GM23338 (cell line): ENCODE results near the gene CCDC186.

Experiments used
- CREB1 ChIP-seq: fragments of 250-450 bp; sonication (Bioruptor Pico); IDR thresholded peaks from 2 replicates; pipeline ENCODE4 v1.5.0; 2020; ENCODE audit warnings: low read depth, mild to moderate bottlenecking, moderate library complexity
- CTCF ChIP-seq, 2 experiments: fragments of 200-600 bp in 1 of 2; sonication (generic) in 1 of 2; conservative IDR thresholded peaks; 2 replicates each; pipeline versions ENCODE4 v1.5.1 to v1.6.1; 2016 to 2017; ENCODE audit warnings: antibody characterized with exemption in 2 of 2, low read depth in 2 of 2, mild to moderate bottlenecking in 2 of 2, moderate library complexity in 1 of 2
- ETS1 ChIP-seq: IDR thresholded peaks from 2 replicates; pipeline ENCODE4 v1.6.1; 2016; ENCODE audit warnings: antibody characterized with exemption
- EZH2 ChIP-seq: fragments of 200-600 bp; sonication (generic); IDR thresholded peaks from one replicate; pipeline ENCODE4 v1.8.0; 2017; ENCODE audit warnings: antibody characterized with exemption, mild to moderate bottlenecking, low read depth; ENCODE audit not compliant: unreplicated experiment
- EZH2phosphoT487 ChIP-seq: fragments of 200-600 bp; sonication (generic); IDR thresholded peaks from one replicate; pipeline ENCODE4 v1.8.1; 2018; ENCODE audit warnings: antibody characterized with exemption; ENCODE audit not compliant: unreplicated experiment
- POLR2AphosphoS5 ChIP-seq: IDR thresholded peaks from 2 replicates; pipeline ENCODE4 v1.6.1; 2016; ENCODE audit warnings: antibody characterized with exemption, low read depth
- ZNF114 ChIP-seq: fragments of 250-450 bp; sonication (Bioruptor Pico); IDR thresholded peaks from 2 replicates; pipeline ENCODE4 v1.5.0; 2020; ENCODE audit warnings: mild to moderate bottlenecking, moderate library complexity

- TF ChIP-seq CTCF (conservative IDR thresholded peaks at IDR 0.05; ENCODE audit: low read depth in 2 of 2) (no peak), ETS1 (no peak), EZH2phosphoT487 (no peak), ZNF114 (CRISPR knock-in tag) (no peak), CREB1 (no peak), POLR2AphosphoS5 (no peak), EZH2 (no peak)
Measured at GRCh38 chr10:114173603-114173920, 441 bp downstream of the CCDC186 start.
